ENCODE results near the gene MRPL37.
"Not testable (repeated sequence)": the region's sequence is repeated elsewhere in the genome, so short reads cannot be mapped to it uniquely, and the experiment has no call there.

Gene MRPL37

GRCh38 chr1:54220004-54220811 is 20.2 kb downstream of the MRPL37 start:
- no peak for DNase-seq

GRCh38 chr1:54221113-54221834 is 21.3 kb downstream of the MRPL37 start:
- no peak for DNase-seq

GRCh38 chr1:54221867-54222484 is 22.0 kb downstream of the MRPL37 start:
- DNase-seq, result no peak

- DNase-seq, result no peak
Measured at GRCh38 chr1:54222711-54223110, 22.7 kb downstream of the MRPL37 start.

- DNase-seq, result no peak
Measured at GRCh38 chr1:54223441-54224202, 23.7 kb downstream of the MRPL37 start.

- no peak for DNase-seq
Measured at GRCh38 chr1:54224233-54224632, 24.3 kb downstream of the MRPL37 start.

- no peak for DNase-seq
Measured at GRCh38 chr1:54225378-54225777, 25.4 kb downstream of the MRPL37 start.

- DNase-seq, result no peak
Measured at GRCh38 chr1:54225986-54226559, 26.1 kb downstream of the MRPL37 start.

- DNase-seq, result no peak
Measured at GRCh38 chr1:54227091-54227602, 27.2 kb downstream of the MRPL37 start.

GRCh38 chr1:54227891-54228310 is 27.9 kb downstream of the MRPL37 start:
- DNase-seq, result no peak

GRCh38 chr1:54228638-54229079 is 28.7 kb downstream of the MRPL37 start:
- no peak for DNase-seq

- DNase-seq, result no peak
Measured at GRCh38 chr1:54229281-54229891, 29.4 kb downstream of the MRPL37 start.

GRCh38 chr1:54230507-54231339 is 30.8 kb downstream of the MRPL37 start:
- no peak for DNase-seq

GRCh38 chr1:54233196-54233595 is 33.2 kb downstream of the MRPL37 start:
- not testable (repeated sequence) for DNase-seq

- no peak for DNase-seq
Measured at GRCh38 chr1:54234284-54234683, 34.3 kb downstream of the MRPL37 start.

GRCh38 chr1:54237586-54237985 is 37.6 kb downstream of the MRPL37 start:
- no peak for DNase-seq

- DNase-seq, result no peak
Measured at GRCh38 chr1:54238353-54239034, 38.5 kb downstream of the MRPL37 start.

GRCh38 chr1:54239035-54239383 is 39.0 kb downstream of the MRPL37 start:
- DNase-seq, result no peak

- no peak for DNase-seq
Measured at GRCh38 chr1:54239631-54240031, 39.7 kb downstream of the MRPL37 start.

GRCh38 chr1:54240741-54241335 is 40.9 kb downstream of the MRPL37 start:
- DNase-seq, result no peak

Measured in NCI-H1105 treated with DMSO at 0.1 percent for 48 hours (cell line).